GM19025 (cell line): ENCODE results near the gene PHKA1.
A peak's percentile ranks its signal among the peaks of the same experiment; 100 is the strongest.
"Not testable (repeated sequence)": the region's sequence is repeated elsewhere in the genome, so short reads cannot be mapped to it uniquely, and the experiment has no call there.

Experiments used
- ATAC-seq: cut with Tn5 transposase; IDR thresholded peaks from one replicate; pipeline ENCODE4 v1.9.1; 2021; ENCODE audit warnings: mild to moderate bottlenecking, low read depth, moderate library complexity; ENCODE audit not compliant: unreplicated experiment

Gene PHKA1

GRCh38 chrX:72576141-72576894 is 137.8 kb downstream of the PHKA1 start:
- ATAC-seq = no peak

GRCh38 chrX:72573158-72573511 is 141.0 kb downstream of the PHKA1 start:
- peak; percentile 22 for ATAC-seq

GRCh38 chrX:72572248-72573157 is 141.6 kb downstream of the PHKA1 start, which contains the start of gene HDAC8:
Gene HDAC8, minus strand, starts transcription at chrX:72572843. Its CDS starts 82 bp downstream, at chrX:72572761.
- peak; percentile 96 for ATAC-seq

GRCh38 chrX:72569786-72570185 is 144.3 kb downstream of the PHKA1 start:
- no peak for ATAC-seq

- ATAC-seq = no peak
Measured at GRCh38 chrX:72568406-72569092, 145.6 kb downstream of the PHKA1 start.

GRCh38 chrX:72566448-72566847 is 147.7 kb downstream of the PHKA1 start:
- ATAC-seq = no peak

GRCh38 chrX:72559655-72560054 is 154.5 kb downstream of the PHKA1 start:
- ATAC-seq = not testable (repeated sequence)

GRCh38 chrX:72554448-72555140 is 159.5 kb downstream of the PHKA1 start:
- no peak for ATAC-seq

GRCh38 chrX:72552443-72552842 is 161.7 kb downstream of the PHKA1 start:
- ATAC-seq = not testable (repeated sequence)

GRCh38 chrX:72545990-72546389 is 168.1 kb downstream of the PHKA1 start:
- ATAC-seq = no peak

- ATAC-seq = no peak
Measured at GRCh38 chrX:72540318-72540717, 173.8 kb downstream of the PHKA1 start.

- ATAC-seq = no peak
Measured at GRCh38 chrX:72539822-72540221, 174.3 kb downstream of the PHKA1 start.

GRCh38 chrX:72536542-72536941 is 177.6 kb downstream of the PHKA1 start:
- ATAC-seq = no peak

- no peak for ATAC-seq
Measured at GRCh38 chrX:72532366-72532765, 181.7 kb downstream of the PHKA1 start.
